ENCODE measurements around the gene CXCL3. TPM values are rescaled to one million over a fixed set of nuclear protein-coding genes. Genes with fewer than 3 reads are reported as not detected.

Gene CXCL3
- total and polyA plus RNA-seq, 9 of the 15 experiments (the other 6 are each of a cell fraction or from before 2014, with no cell fraction given): 2.3 to 8.9 (median 6.1) TPM

- TF ChIP-seq E2F4 (CRISPR knock-in tag; IDR thresholded peaks at IDR 0.05; ENCODE audit: low read depth) (no peak), CREB3 (tag; conservative IDR thresholded peaks at IDR 0.05; ENCODE audit: low read depth) (no peak), ZBTB12 (CRISPR knock-in tag; IDR thresholded peaks at IDR 0.05) (no peak), GTF2B (IDR thresholded peaks at IDR 0.05; ENCODE audit: extremely low read depth, insufficient read length) (no peak), POLR3G (IDR thresholded peaks at IDR 0.05; ENCODE audit: extremely low read depth, insufficient read length, insufficient replicate concordance) (no peak), TCF7L2 (IDR thresholded peaks at IDR 0.05; ENCODE audit: low read depth, low read length) (no peak), HDAC3 (IDR thresholded peaks at IDR 0.05; ENCODE audit: borderline replicate concordance, partially characterized antibody) (no peak), SAP30 (IDR thresholded peaks at IDR 0.05; ENCODE audit: borderline replicate concordance, insufficient read depth, low read depth, low read length, poor library complexity, severe bottlenecking) (no peak), PCBP1 (IDR thresholded peaks at IDR 0.05; ENCODE audit: low read depth, low read length, poor library complexity, severe bottlenecking) (no peak), HDGF (IDR thresholded peaks at IDR 0.05) (no peak), HDAC1 (IDR thresholded peaks at IDR 0.05) (no peak), ZKSCAN1 (IDR thresholded peaks at IDR 0.05; ENCODE audit: low read depth, low read length) (no peak), COPS2 (conservative IDR thresholded peaks at IDR 0.05) (no peak), GABPA (tag; conservative IDR thresholded peaks at IDR 0.05; ENCODE audit: low read depth) (no peak), U2AF2 (optimal IDR thresholded peaks at IDR 0.05; ENCODE audit: low read depth, low read length) (no peak), ARID2 (IDR thresholded peaks at IDR 0.05) (no peak), MITF (IDR thresholded peaks at IDR 0.05) (no peak), PKNOX1 (IDR thresholded peaks at IDR 0.05) (peak; percentile 29; the same call in 1 of the 2 replicates), SRF (CRISPR knock-in tag; IDR thresholded peaks at IDR 0.05) (no peak), TCF3 (CRISPR knock-in tag; IDR thresholded peaks at IDR 0.05) (peak; percentile 47; the same call in 1 of the 2 replicates), GABPB2 (CRISPR knock-in tag; conservative IDR thresholded peaks at IDR 0.05) (no peak)
Observed at GRCh38 chr4:74065115-74065642, 26.7 kb upstream of the CXCL3 start (continued).

Measured in K562 (cell line).